ENCODE measurements around the gene XAGE5. TPM values are rescaled to one million over a fixed set of nuclear protein-coding genes. Genes with fewer than 3 reads are reported as not detected.
"Not testable (repeated sequence)": the region's sequence is repeated elsewhere in the genome, so short reads cannot be mapped to it uniquely, and the experiment has no call there.

XAGE5 gene, protein sequence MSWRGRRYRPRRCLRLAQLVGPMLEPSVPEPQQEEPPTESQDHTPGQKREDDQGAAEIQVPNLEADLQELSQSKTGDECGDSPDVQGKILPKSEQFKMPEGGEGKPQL
- not detected in 2 replicates for total RNA-seq (2014; rRNA removed; shearing (Covaris generic))
- polyA plus RNA-seq (2015; cell fraction: cytosol; rRNA removed) = not detected in 2 replicates
- not detected in 2 replicates for polyA plus RNA-seq (2015; cell fraction: nucleus; rRNA removed)

DNA sequence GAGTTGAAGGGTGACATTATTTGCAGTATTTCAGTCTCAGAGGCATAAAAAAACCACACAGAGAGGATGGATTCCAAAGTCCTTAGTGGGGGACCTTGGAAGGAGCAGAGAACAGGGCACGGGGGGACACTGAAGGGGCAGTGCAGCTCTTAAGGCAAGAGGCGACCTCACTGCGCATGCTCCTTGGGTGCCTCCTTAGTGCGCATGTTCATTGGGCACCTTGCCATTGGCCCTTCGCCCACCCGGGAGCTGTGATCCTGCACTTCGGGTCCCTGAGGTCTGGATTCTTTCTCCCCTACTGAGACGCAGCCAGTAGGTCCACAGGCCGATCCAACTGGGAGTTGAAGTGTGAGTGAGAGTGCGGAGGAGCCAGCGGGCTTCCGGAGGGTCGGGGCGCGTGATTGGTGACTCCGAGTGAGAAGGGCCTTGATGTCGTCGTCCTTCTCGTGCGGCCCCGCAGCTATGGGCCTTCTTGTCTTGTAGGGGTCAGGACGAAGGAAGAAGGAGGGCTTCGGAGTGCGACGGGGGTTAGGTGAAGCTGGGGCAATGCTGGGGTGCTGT, at the start of gene XAGE5:
Gene XAGE5, plus strand, starts transcription at position 223 of the 561 bp plus-strand sequence. CDS start 1,280 bp downstream, outside the sequence.
- DNase-seq (ENCODE audit: low read depth, low spot score) = no peak

DNA sequence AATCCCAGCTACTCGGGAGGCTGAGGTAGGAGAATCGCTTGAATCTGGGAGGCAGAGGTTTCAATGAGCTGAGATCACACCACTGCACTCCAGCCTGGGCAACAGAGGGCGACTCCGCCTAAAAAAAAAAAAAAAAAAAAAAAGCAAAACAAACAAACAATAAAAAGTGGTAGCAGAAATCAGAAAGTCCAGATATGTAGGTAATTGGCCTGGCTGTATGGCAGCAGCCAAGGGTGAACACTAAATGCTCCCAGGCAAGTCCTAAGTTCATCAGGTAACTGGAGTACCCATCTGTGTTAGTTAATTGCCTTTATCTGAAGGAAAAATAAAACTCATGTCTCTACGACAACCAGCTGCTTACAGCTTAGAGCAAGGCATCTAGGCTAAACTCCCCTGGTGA, 45.1 kb upstream of the XAGE5 start:
- DNase-seq (ENCODE audit: low read depth, low spot score); in situ Hi-C loops (cut with HindIII; ENCODE audit: low pct_unique_long_range_greater_than_20kb, low sequenced_read_pairs): not testable (repeated sequence)

More for the DNA sequence above, at the start of gene XAGE5:
- in situ Hi-C loops (cut with HindIII; ENCODE audit: low pct_unique_long_range_greater_than_20kb, low sequenced_read_pairs) = no loop called here

DNA sequence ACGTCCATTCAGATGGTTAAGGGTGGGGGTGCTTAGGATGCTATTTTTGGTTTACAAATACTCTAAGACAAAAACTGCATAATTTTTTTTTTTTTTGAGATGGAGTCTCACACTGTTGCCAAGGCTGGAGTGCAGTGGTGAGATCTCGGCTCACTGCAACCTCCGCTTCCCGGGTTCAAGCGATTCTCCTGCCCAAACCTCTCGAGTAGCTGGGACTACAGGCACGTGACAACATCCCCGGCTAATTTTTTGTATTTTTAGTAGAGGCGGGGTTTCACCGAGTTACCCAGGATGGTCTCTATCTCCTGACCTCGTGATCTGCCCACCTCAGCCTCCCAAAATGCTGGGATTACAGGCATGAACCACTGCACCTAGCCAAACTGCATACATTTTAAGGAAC, 37.6 kb upstream of the XAGE5 start:
- in situ Hi-C loops (cut with HindIII; ENCODE audit: low pct_unique_long_range_greater_than_20kb, low sequenced_read_pairs); DNase-seq (ENCODE audit: low read depth, low spot score): not testable (repeated sequence)

DNA sequence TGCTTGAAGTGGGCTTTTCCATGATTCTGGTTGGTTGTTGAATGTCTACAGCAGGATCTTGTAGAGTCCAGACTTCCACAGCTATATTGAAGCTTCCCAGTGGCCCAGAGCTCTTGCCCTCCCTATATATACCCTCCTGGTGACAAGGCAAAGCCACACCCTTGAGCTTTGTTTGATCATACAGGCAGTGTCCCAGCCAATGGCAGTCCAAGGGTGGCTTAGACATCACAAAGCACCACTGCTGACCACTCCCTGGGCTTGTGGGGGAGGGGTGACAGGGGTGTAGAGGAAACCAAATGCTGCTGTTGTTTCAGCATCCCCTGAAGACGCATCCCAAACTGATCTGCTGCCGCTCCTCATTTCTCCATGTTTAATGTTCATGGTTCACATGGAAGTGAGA, 13.8 kb upstream of the XAGE5 start, which contains the start of gene SPANXN5:
Gene SPANXN5, minus strand, starts transcription at position 101 of the 400 bp plus-strand sequence. Its CDS starts 79 bp downstream, at position 22.
- in situ Hi-C loops (cut with HindIII; ENCODE audit: low pct_unique_long_range_greater_than_20kb, low sequenced_read_pairs); DNase-seq (ENCODE audit: low read depth, low spot score): not testable (repeated sequence)

DNA sequence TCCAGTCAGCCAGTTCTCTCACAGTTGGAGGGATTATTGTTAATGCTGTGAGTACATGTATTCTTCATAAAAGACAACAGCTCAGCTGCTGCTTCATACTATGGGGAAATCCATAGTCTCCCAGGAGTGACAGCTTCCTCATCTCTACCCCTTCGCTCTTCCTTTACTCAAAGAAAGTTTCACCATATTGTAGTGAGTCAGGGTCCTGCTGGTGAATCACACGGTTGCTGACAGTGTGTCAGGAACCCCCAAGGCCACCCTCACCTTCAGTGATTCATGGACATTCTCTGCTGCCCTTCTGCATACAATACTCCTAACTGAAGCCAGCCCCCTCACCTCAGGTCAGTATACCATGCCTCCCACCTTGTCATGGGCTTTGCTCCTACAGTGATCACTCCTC, 6.2 kb upstream of the XAGE5 start:
- in situ Hi-C loops (cut with HindIII; ENCODE audit: low pct_unique_long_range_greater_than_20kb, low sequenced_read_pairs) = not testable (repeated sequence)

DNA sequence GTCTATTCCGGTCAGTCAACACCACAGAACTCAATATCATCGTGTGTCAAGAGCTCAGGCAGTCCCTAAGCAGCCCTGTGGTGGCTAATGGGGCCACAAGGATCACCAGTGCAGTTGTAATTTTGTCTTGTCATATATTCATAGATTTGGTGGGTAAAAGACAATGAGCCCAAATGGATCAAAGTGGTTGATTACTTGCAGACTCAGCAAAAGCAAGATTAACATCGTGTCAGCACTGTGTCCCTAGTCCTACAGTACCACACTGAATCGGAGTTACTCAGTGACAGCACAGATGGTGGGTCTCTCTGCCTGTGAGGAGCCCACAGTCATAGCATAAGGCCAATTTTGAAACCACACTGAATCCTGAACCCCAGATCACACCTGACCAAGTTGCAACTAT, 8.7 kb downstream of the XAGE5 start:
- in situ Hi-C loops (cut with HindIII; ENCODE audit: low pct_unique_long_range_greater_than_20kb, low sequenced_read_pairs) = no loop called here
- DNase-seq (ENCODE audit: low read depth, low spot score) = no peak

More for the DNA sequence above, 6.2 kb upstream of the XAGE5 start:
- DNase-seq (ENCODE audit: low read depth, low spot score) = not testable (repeated sequence)

DNA sequence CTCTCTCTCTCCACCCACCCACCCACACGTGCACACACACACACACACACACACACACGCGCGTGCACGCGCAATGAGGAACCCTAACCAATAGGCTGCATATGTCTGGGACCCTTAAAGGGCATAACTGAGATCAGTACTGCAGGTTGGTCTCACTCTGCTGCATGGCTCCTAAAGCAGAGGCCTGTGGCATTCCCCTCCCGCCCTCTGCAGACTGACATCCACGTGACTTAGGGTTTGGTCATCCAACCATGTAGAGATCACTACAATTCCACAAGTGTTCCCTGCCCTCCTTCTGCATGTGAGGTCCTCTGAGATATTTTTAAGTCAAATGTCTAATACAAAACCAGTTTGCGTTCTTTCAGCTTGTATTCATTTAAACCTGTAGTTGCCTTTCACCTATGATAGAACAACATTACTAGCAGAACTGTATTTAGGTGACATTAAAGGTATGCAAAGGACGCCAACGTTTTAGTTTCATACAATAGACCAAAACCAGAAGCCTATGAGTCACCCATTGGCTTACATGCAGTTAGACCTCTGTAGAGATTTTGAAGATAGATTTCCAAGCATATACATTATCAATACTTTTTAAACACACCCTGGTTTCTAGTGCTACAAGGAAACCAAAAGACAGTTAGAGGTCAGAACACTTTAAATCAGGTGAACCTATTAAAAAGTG, 10.1 kb downstream of the XAGE5 start:
- no peak for DNase-seq (ENCODE audit: low read depth, low spot score)
- in situ Hi-C loops (cut with HindIII; ENCODE audit: low pct_unique_long_range_greater_than_20kb, low sequenced_read_pairs) = no loop called here

DNA sequence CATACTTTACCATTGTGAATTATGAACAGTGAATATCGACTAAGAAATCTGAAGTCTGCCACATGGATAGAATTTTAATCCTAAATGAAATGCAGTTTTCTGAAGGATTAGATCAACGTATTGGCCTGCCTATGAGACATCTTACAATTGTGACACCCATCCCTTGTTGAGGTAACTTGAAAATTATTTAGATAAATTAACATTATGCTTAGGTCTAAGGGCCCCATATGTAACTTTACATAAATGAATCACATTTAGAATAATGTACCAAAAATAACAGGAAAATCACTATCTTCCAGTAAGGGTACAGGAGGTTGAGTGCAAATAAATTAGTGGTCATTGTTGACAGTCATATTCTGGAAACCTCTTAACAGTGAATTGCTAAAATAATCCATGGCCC, 13.5 kb downstream of the XAGE5 start:
- in situ Hi-C loops (cut with HindIII; ENCODE audit: low pct_unique_long_range_greater_than_20kb, low sequenced_read_pairs) = no loop called here
- DNase-seq (ENCODE audit: low read depth, low spot score) = no peak

DNA sequence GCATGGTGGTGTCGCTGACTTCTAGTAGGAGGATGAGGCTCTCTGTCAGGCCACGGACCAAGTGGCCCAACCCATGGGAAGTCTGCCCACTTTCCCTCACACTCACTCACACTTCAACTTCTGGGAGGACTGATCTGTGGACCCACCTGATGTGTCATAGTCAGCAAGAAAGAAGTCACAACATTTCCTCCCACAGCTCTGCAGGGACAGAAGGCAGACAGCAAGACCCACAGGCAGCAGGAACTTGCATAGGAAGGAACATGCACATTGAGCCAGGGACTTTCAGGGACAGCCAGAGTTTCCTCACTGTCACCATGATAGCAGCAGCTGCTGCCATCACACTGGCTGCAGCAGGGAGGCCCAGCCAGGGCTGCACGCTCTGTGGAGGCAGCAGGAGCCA, 19.5 kb downstream of the XAGE5 start:
- DNase-seq (ENCODE audit: low read depth, low spot score) = no peak
- in situ Hi-C loops (cut with HindIII; ENCODE audit: low pct_unique_long_range_greater_than_20kb, low sequenced_read_pairs) = no loop called here

DNA sequence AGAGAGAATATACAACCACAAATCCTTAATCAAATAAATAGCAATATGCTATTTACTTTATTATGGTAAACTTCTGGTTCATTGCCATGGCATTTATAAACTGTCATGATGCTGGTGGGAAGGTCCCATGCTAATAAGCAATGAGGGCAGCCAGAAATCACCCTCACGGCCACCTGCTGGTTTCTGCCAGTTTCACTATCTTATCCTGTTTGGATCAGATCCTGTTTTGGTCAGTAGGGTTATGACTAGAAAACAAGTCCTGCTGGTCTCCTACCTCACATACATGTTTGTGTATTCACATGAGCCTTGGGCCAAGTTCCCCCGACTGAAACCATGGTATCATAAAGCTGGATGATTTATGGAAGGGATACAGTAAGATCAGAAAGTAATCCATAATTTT, 28.1 kb downstream of the XAGE5 start:
- in situ Hi-C loops (cut with HindIII; ENCODE audit: low pct_unique_long_range_greater_than_20kb, low sequenced_read_pairs) = no loop called here

DNA sequence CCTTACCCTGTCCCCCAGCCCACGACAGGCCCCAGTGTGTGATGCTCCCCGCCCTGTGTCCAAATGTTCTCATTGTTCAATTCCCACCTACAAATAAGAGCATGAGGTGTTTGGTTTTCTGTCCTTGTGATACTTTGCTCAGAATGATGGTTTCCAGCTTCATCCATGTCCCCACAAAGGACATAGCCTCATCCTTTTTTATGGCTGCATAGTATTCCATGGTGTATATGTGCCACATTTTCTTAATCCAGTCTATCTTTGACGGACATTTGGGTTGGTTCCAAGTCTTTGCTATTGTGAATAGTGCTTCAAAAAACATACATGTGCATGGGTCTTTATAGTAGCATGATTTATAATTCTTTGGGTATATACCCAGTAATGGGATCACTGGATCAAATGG, 32.5 kb downstream of the XAGE5 start:
- in situ Hi-C loops (cut with HindIII; ENCODE audit: low pct_unique_long_range_greater_than_20kb, low sequenced_read_pairs); DNase-seq (ENCODE audit: low read depth, low spot score): not testable (repeated sequence)

More for the DNA sequence above, 28.1 kb downstream of the XAGE5 start:
- no peak for DNase-seq (ENCODE audit: low read depth, low spot score)

DNA sequence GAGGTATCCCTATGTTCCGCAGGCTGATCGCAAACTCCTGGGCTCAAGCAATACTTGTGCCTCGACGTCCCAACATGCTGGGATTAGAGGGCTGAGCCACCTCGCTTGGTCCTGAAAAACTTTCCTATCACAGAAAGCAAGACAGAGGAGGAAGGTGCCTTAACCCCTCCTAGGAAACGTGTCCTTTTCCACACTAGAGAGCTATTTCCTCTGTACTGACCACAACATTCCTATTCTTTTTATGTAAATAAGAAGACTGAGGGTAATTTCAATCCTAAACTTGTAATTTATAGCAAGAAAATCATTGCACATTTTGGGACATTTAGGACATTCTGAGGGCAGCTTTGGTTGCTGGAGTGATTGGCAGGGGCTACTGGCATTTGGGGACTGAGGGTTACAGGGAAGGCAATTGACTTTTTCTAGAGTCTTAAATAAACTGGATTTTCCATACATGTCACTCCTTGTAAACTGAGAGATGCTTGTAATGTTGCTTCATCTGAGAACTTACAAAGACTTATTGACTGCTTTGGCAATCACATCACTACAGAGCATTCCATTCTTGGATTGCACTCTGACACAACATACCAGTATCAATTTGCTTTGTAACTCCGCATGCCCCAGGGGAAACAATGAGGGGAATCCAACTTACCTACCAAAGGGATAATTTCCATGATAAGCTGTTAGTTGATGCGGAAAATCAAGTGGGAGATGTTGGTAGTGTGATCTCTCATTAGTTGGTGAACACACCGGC, 41.2 kb downstream of the XAGE5 start:
- no peak for DNase-seq (ENCODE audit: low read depth, low spot score)
- in situ Hi-C loops (cut with HindIII; ENCODE audit: low pct_unique_long_range_greater_than_20kb, low sequenced_read_pairs) = no loop called here

DNA sequence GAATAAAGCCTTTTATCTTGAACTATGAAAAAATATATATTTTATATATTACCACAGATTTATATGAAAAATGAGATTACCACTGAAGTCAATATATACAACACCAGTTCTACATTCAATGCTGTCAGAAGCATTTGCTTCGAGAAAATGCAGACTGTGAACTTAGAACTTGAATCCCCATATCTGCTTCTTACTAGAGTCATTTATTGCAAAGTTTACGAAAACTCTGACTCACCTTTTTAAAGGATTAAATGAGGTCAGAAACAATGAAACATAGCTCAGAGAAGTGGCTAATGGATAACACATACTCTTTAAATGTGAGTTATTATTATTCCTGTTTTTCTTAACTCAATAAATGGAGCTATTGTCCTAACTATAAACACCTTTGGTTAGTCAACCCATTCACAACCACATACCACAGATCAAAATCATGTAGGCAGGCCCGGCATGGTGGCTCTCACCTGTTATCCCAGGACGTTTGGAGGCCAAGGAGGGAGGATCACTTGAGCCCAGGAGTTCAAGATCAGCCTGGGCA, 46.0 kb downstream of the XAGE5 start:
- DNase-seq (ENCODE audit: low read depth, low spot score); in situ Hi-C loops (cut with HindIII; ENCODE audit: low pct_unique_long_range_greater_than_20kb, low sequenced_read_pairs): not testable (repeated sequence)

DNA sequence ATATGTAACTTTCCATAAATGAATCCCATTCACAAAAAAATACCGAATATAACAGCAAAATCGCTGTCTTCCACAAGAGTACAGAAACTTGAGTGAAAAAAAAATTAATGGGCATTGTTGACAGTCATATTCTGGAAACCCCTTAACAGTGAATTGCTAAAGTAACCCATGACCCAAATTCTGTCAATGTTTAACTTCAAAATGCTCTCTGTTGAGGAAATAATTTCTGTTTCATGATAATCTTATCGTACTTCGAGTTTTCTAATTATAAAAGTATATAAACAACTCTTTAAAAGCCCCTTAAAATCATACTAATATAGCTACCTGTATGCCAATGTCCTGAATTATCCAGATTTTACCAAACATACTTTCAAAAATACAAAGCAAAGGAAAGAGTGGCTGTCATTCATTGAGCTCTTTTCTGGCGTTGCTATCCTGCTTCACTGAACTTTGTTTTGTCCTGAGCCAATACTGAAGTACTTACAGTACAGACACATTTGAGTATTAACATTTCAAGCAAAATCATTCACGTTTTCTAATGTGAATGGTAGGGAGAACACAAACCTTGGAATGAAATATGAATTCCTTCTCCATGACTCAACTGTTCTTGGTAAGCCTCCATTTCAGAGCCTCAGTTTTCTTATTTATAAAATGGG, 54.4 kb downstream of the XAGE5 start:
- DNase-seq (ENCODE audit: low read depth, low spot score) = no peak
- in situ Hi-C loops (cut with HindIII; ENCODE audit: low pct_unique_long_range_greater_than_20kb, low sequenced_read_pairs) = no loop called here

All from SK-MEL-5 (cell line).